Measurements from ENCODE around the gene DLEC1.

GRCh38 chr3:38086496-38086895 is 47.5 kb downstream of the DLEC1 start:
- no peak for TF ChIP-seq CTCF (conservative IDR thresholded peaks at IDR 0.05; ENCODE audit: low read depth in 2 of 2)
- no peak for TF ChIP-seq REST (IDR thresholded peaks at IDR 0.05; ENCODE audit: unreplicated experiment)
- TF ChIP-seq CREB1 (CRISPR knock-in tag; IDR thresholded peaks at IDR 0.05; ENCODE audit: low read depth) = no peak
- no peak for TF ChIP-seq POLR2AphosphoS5 (IDR thresholded peaks at IDR 0.05; ENCODE audit: low read depth)
- TF ChIP-seq EZH2 (IDR thresholded peaks at IDR 0.05; ENCODE audit: low read depth, unreplicated experiment) = no peak
- no peak for TF ChIP-seq NANOG (IDR thresholded peaks at IDR 0.05; ENCODE audit: borderline replicate concordance)
- no peak for TF ChIP-seq EZH2phosphoT487 (IDR thresholded peaks at IDR 0.05; ENCODE audit: unreplicated experiment)
- no peak for TF ChIP-seq JUNB (IDR thresholded peaks at IDR 0.05; ENCODE audit: unreplicated experiment)
- TF ChIP-seq STAT1 (IDR thresholded peaks at IDR 0.05; ENCODE audit: unreplicated experiment) = no peak
- TF ChIP-seq ZNF331 (CRISPR knock-in tag; IDR thresholded peaks at IDR 0.05; ENCODE audit: low read depth) = no peak
- no peak for TF ChIP-seq ZNF114 (CRISPR knock-in tag; IDR thresholded peaks at IDR 0.05)
- TF ChIP-seq ETS1 (IDR thresholded peaks at IDR 0.05) = no peak
- TF ChIP-seq ZNF462 (CRISPR knock-in tag; IDR thresholded peaks at IDR 0.05) = no peak

Measured in GM23338 (cell line).